WTC11 (cell line): ENCODE measurements around the gene HARS2.

Source experiments
- CREB1 ChIP-seq: sonication (generic); formaldehyde crosslinking; IDR thresholded peaks from 2 replicates; pipeline ENCODE4 v1.8.0; 2023; ENCODE audit warnings: mild to moderate bottlenecking, missing genetic modification reagents
- E2F4 ChIP-seq: sonication (generic); formaldehyde crosslinking; IDR thresholded peaks from 2 replicates; pipeline ENCODE4 v1.8.1; 2022; ENCODE audit warnings: low read depth, mild to moderate bottlenecking, moderate library complexity, missing genetic modification reagents, borderline replicate concordance
- ESRRA ChIP-seq: sonication (generic); formaldehyde crosslinking; IDR thresholded peaks from 2 replicates; pipeline ENCODE4 v1.8.1; 2022; ENCODE audit warnings: mild to moderate bottlenecking, missing genetic modification reagents, borderline replicate concordance
- NFE2L1 ChIP-seq: sonication (generic); formaldehyde crosslinking; IDR thresholded peaks from 2 replicates; pipeline ENCODE4 v1.8.1; 2023; ENCODE audit warnings: missing genetic modification reagents
- TEAD4 ChIP-seq: sonication (generic); formaldehyde crosslinking; IDR thresholded peaks from 2 replicates; pipeline ENCODE4 v1.8.0; 2022; ENCODE audit warnings: mild to moderate bottlenecking, missing genetic modification reagents

- no peak for TF ChIP-seq E2F4 (CRISPR knock-in tag)
- TF ChIP-seq ESRRA (CRISPR knock-in tag): no peak
- TF ChIP-seq TEAD4: no peak
- TF ChIP-seq CREB1 (CRISPR knock-in tag): no peak
- no peak for TF ChIP-seq NFE2L1 (CRISPR knock-in tag)
Observed at GRCh38 chr5:140690376-140690932, 801 bp upstream of the HARS2 start.
